ENCODE data around the gene PIM3.

GRCh38 chr22:49983148-49984042, 22.8 kb downstream of the PIM3 start:
- TF ChIP-seq, protein P1, sequence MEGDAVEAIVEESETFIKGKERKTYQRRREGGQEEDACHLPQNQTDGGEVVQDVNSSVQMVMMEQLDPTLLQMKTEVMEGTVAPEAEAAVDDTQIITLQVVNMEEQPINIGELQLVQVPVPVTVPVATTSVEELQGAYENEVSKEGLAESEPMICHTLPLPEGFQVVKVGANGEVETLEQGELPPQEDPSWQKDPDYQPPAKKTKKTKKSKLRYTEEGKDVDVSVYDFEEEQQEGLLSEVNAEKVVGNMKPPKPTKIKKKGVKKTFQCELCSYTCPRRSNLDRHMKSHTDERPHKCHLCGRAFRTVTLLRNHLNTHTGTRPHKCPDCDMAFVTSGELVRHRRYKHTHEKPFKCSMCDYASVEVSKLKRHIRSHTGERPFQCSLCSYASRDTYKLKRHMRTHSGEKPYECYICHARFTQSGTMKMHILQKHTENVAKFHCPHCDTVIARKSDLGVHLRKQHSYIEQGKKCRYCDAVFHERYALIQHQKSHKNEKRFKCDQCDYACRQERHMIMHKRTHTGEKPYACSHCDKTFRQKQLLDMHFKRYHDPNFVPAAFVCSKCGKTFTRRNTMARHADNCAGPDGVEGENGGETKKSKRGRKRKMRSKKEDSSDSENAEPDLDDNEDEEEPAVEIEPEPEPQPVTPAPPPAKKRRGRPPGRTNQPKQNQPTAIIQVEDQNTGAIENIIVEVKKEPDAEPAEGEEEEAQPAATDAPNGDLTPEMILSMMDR (IDR thresholded peaks at IDR 0.05) = peak in 1 of 2 donors; percentile 32
- TF ChIP-seq POLR2A (IDR thresholded peaks at IDR 0.05) (no peak), POLR2AphosphoS5 (IDR thresholded peaks at IDR 0.05) (no peak)

All from suprapubic skin (tissue), 4 donors.